Peyer's patch (tissue), 4 donors: ENCODE results near the gene NOL6.

Experiments used
- CTCF ChIP-seq, 6 experiments: fragments of 450-650 bp in 4 of 6; fragments of 200-600 bp in 2 of 6; sonication (generic) in 1 of 6; IDR thresholded peaks; one replicate each; pipeline ENCODE4 v1.5.1; 2017 to 2019; ENCODE audit warnings: antibody characterized with exemption in 6 of 6, mild to moderate bottlenecking in 3 of 6, moderate library complexity in 1 of 6
- POLR2A ChIP-seq, 2 donors: fragments of 450-650 bp; IDR thresholded peaks; one replicate each; pipeline ENCODE4 v1.5.1; 2017; ENCODE audit warnings: antibody characterized with exemption in 2 of 2, mild to moderate bottlenecking in 2 of 2, moderate library complexity in 2 of 2

DNA sequence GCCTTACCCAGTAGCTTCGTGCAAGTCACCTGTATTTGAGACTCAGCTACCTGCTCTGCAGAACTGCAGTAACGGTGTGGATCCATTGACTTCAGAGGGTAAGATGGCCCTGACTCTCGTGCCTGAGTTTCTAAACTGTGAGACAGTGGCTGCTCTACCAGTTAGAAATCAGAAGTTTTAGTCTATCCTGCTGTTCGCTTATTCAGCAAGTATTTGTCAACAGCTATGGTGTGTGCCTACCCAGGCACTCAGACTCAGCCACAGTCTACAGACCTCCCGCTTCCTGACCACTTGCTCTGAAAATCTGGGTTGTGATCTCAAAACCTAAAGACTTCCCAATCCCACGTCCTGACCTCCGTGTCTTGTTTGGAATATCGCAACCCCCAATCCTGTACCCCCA, 39.9 kb downstream of the NOL6 start:
- no peak for TF ChIP-seq POLR2A (IDR thresholded peaks at IDR 0.05)
- TF ChIP-seq CTCF (IDR thresholded peaks at IDR 0.05), result no peak
